PFSK-1 (cell line): ENCODE data around the gene MYL5.

ENCODE experiments used
- FOXP2 ChIP-seq: optimal IDR thresholded peaks from 2 replicates; pipeline ENCODE3; 2011; ENCODE audit warnings: borderline replicate concordance, control low read depth, inconsistent platforms; ENCODE audit not compliant: insufficient read depth; ENCODE audit errors: extremely low read length, extremely low read depth
- POLR2AphosphoS5 ChIP-seq: IDR thresholded peaks from 2 replicates; pipeline ENCODE4 v1.6.1; 2012; ENCODE audit warnings: low read depth, mild to moderate bottlenecking, control low read depth, low read length, moderate library complexity
- SIN3A ChIP-seq: IDR thresholded peaks from 2 replicates; pipeline ENCODE4 v1.6.1; 2012; ENCODE audit warnings: mild to moderate bottlenecking, low read length, moderate library complexity, borderline replicate concordance; ENCODE audit not compliant: insufficient read depth
- TAF1 ChIP-seq: IDR thresholded peaks from 2 replicates; pipeline ENCODE4 v1.6.1; 2012; ENCODE audit warnings: low read length, control low read depth, borderline replicate concordance; ENCODE audit not compliant: insufficient read depth
- TF ChIP-seq, protein P1 (sequence below), 2 experiments: IDR thresholded peaks; 2 replicates each; pipeline versions ENCODE4 v1.6.1 to v1.8.0; 2011 to 2012; ENCODE audit warnings: low read depth in 2 of 2, low read length in 2 of 2, control low read depth in 1 of 2, inconsistent platforms in 1 of 2, mild to moderate bottlenecking in 1 of 2, moderate library complexity in 1 of 2; ENCODE audit not compliant: insufficient read depth in 1 of 2

The MYL5 gene

DNA sequence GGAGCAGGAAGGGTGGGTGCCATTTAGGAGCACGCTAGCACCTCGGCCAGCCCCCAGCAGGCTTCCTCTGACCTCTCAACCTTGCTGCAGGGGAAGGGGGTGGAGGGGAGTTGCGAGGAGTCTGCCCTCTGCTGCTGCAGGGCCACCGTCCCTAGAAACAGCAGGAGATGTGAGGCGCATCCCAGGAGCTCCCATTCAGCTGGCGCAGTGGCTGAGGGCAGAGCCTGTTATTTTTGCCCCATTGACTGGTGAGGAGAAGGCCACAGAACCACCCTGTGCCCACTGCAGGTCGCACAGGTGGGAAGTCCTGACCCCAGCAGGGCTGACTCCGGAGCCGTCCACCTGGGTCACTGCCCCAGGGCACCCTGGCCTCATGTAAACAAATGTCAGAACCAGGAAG, 40.9 kb upstream of the MYL5 start:
- no peak for TF ChIP-seq SIN3A
- no peak for TF ChIP-seq TAF1
- TF ChIP-seq, protein P1, sequence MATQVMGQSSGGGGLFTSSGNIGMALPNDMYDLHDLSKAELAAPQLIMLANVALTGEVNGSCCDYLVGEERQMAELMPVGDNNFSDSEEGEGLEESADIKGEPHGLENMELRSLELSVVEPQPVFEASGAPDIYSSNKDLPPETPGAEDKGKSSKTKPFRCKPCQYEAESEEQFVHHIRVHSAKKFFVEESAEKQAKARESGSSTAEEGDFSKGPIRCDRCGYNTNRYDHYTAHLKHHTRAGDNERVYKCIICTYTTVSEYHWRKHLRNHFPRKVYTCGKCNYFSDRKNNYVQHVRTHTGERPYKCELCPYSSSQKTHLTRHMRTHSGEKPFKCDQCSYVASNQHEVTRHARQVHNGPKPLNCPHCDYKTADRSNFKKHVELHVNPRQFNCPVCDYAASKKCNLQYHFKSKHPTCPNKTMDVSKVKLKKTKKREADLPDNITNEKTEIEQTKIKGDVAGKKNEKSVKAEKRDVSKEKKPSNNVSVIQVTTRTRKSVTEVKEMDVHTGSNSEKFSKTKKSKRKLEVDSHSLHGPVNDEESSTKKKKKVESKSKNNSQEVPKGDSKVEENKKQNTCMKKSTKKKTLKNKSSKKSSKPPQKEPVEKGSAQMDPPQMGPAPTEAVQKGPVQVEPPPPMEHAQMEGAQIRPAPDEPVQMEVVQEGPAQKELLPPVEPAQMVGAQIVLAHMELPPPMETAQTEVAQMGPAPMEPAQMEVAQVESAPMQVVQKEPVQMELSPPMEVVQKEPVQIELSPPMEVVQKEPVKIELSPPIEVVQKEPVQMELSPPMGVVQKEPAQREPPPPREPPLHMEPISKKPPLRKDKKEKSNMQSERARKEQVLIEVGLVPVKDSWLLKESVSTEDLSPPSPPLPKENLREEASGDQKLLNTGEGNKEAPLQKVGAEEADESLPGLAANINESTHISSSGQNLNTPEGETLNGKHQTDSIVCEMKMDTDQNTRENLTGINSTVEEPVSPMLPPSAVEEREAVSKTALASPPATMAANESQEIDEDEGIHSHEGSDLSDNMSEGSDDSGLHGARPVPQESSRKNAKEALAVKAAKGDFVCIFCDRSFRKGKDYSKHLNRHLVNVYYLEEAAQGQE (IDR thresholded peaks at IDR 0.05; ENCODE audit: insufficient read depth in 1 of 2, low read depth in 2 of 2, low read length in 2 of 2) = no peak
- no peak for TF ChIP-seq FOXP2
- no peak for TF ChIP-seq POLR2AphosphoS5

DNA sequence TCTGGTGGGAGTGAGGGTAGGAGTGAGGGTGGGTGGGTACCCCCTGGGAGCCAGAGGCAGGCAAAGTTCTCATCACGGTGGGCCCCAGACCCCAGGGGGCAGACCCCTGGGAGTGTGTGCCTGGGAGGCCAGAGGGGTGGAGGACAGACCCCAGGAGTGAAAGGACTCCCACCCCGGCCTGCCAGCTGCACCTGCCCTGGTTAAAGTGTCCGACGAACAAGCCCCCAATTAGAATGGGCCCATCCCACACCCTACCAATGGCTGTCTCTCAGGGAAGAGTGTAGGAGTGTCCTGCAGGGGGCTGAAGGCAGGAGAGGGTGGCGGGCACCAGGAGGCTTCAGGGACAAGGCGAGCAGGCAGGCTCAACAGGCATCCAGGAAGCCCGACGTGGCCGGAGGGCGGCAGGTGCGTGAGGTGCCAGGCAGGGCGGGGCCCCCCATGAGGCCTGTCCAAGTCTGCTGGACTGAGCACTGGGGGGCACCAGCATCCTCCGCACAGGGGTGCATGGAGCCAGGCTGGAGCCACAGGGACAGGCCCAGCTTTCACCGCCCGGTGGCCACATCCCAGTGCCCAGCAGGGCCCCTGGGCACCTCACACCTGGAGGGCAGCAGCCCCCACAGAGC, 40.3 kb upstream of the MYL5 start:
- TF ChIP-seq POLR2AphosphoS5 (no peak), FOXP2 (no peak), SIN3A (no peak), TAF1 (no peak)
- TF ChIP-seq, protein P1 (IDR thresholded peaks at IDR 0.05; ENCODE audit: insufficient read depth in 1 of 2, low read depth in 2 of 2, low read length in 2 of 2) = no peak

DNA sequence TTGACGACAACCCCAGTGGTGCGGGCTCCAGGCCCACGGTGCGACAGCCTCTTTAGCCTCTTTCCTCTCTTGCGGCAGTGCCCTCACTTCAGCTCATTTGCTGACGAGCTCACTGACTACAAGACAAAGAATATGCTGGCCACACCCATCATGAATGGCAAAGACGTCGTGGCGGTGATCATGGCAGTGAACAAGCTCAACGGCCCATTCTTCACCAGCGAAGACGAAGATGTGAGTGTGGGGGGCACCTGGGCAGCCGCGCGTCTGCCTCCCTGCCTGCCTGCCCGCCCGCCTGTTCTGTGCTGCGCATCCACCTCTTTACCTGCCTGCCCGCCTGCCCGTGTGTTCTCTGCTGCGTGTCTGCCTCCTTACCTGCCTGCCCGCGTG, 39.8 kb upstream of the MYL5 start:
- TF ChIP-seq FOXP2 = no peak

DNA sequence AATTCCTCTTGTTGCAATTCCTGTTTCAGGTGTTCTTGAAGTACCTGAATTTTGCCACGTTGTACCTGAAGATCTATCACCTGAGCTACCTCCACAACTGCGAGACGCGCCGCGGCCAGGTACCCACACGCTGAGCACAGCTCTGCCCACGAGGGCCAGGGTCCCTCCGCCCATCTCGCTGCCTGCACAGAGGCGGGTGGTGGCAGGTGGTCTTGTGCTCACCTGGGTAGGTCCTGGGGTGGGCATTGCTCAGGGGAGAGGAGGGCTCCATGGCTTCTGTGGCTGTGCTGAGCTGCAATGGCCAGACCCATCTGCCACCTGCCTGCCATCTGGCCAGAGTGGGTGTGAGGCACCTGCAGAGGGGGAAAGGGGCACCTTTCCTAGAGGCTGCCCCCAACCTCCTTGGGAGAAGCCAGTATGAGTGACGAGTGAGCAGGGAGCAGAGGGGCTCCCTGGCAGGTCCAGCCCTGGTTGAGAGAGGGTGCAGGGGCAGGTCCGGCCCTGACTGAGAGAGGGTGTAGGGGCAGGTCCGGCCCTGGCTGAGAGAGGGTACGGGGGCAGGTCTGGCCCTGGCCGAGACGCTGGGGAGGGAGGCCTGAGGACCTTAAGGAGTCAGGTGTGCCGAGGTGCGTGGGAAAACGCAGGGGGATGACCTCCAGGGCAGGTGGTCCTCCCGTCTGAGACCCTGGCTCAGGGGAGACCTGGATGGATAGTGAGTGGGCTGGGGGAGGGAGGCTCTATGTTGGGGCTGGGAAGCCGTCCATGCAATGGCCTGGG, 38.3 kb upstream of the MYL5 start:
- TF ChIP-seq, protein P1 (IDR thresholded peaks at IDR 0.05; ENCODE audit: insufficient read depth in 1 of 2, low read depth in 2 of 2, low read length in 2 of 2) = no peak

DNA sequence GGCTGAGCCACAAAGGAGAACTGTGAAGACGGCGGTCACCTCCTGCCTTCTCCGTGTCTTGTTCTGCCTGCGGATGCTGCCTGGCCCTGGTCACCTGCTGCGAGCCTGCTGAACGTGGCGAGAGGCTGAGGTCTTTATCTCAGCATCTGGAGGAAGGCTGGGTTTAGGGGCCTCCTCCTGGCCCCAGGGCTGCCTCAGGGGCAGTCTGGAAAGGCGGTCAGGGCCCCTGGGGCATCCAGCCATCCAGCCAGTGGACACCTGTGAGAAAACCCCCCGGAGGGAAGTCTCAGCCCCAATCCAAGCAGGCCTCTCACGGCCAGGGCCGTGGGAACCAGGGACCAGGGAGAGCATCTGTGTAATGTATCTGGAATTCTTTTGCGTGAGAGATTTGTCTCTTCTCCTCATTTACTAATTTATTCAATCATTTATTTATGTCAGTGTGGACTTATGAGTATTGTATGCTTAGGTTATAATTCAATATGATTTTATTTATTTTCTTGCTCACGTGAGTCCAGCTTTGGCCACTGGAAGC, 37.6 kb upstream of the MYL5 start:
- TF ChIP-seq FOXP2 (no peak), SIN3A (no peak), TAF1 (no peak), POLR2AphosphoS5 (no peak)
- TF ChIP-seq, protein P1 (IDR thresholded peaks at IDR 0.05; ENCODE audit: insufficient read depth in 1 of 2, low read depth in 2 of 2, low read length in 2 of 2) = no peak
